ENCODE measurements around the gene CASKIN1. TPM values are rescaled to one million over a fixed set of nuclear protein-coding genes. Genes with fewer than 3 reads are reported as not detected.

The CASKIN1 gene
- total and polyA plus RNA-seq, 2 of the 8 experiments (the other 6 are each of a cell fraction or from before 2014, with no cell fraction given): 1.2 to 6.4 TPM

- Histone ChIP-seq H3K9ac (replicated peaks in 1 of 4; ENCODE audit: extremely low read depth in 1 of 4, low read depth in 3 of 4, low read length in 3 of 4) (no peak overlapping the region), H4K91ac (replicated peaks; ENCODE audit: insufficient read length, low read length) (no peak overlapping the region), H2BK20ac (ENCODE audit: low read length) (no peak overlapping the region), H3K23me2 (ENCODE audit: low read depth, low read length) (peaks cover 16% of the 10 kb centered on the region; the same call in 1 of the 2 replicates), H3K23ac (ENCODE audit: insufficient read length) (no peak overlapping the region), H2BK15ac (ENCODE audit: low read length) (no peak overlapping the region), H3K79me1 (ENCODE audit: low read depth, low read length) (no peaks in the 10 kb centered on the region), H3K27me3 (replicated peaks in 1 of 4; ENCODE audit: control insufficient read depth in 3 of 4, extremely low read depth in 1 of 4, insufficient read depth in 3 of 4, low read length in 3 of 4) (peaks cover 0 to 11% (median 5%) of the 10 kb centered on the region in 4 experiments; a peak in 3 of 7 replicates), H2BK120ac (replicated peaks; ENCODE audit: low read depth, low read length) (no peak overlapping the region), H2BK5ac (ENCODE audit: low read depth, low read length) (no peak overlapping the region), H2BK12ac (ENCODE audit: low read depth, low read length) (no peak overlapping the region; the same call in 1 of the 2 replicates), H3K4me1 (replicated peaks in 1 of 4; ENCODE audit: control insufficient read depth in 3 of 4, insufficient read depth in 4 of 4, low read length in 3 of 4) (peaks cover 3 to 30% (median 22%) of the 10 kb centered on the region in 4 experiments), H3K14ac (ENCODE audit: insufficient read length) (no peak overlapping the region), H3K56ac (replicated peaks; ENCODE audit: insufficient read length, low read depth, low read length) (no peak overlapping the region), H4K20me1 (replicated peaks in 1 of 2; ENCODE audit: control insufficient read depth in 1 of 2, insufficient read depth in 2 of 2, low read length in 2 of 2) (peaks cover 2 to 22% of the 10 kb centered on the region in 2 experiments), H4K5ac (ENCODE audit: insufficient read length, low read depth, low read length) (no peak overlapping the region), H3K4me2 (ENCODE audit: insufficient read depth in 1 of 2, low read depth in 2 of 2, low read length in 2 of 2) (no peak overlapping the region; a peak in 1 of 4 replicates), H3K4me3 (ENCODE audit: extremely low read depth in 1 of 4, insufficient read depth in 2 of 4, low read depth in 3 of 4, low read length in 4 of 4) (no peak overlapping the region), H2AK5ac (ENCODE audit: low read depth, low read length) (no peak overlapping the region), H2AFZ (ENCODE audit: low read length) (no peak overlapping the region), H3K4ac (replicated peaks; ENCODE audit: insufficient read length, low read depth, low read length) (no peak overlapping the region), H3K9me3 (ENCODE audit: insufficient read depth in 2 of 2, low read depth in 1 of 2, low read length in 1 of 2) (no peaks in the 10 kb centered on the region), H3K27ac (ENCODE audit: low read depth, low read length) (no peak overlapping the region), H3K36me3 (ENCODE audit: control insufficient read depth in 2 of 4, insufficient read depth in 4 of 4, low read length in 3 of 4) (peaks cover 0 to 10% (median 0%) of the 10 kb centered on the region in 4 experiments; a peak in 1 of 8 replicates), H4K8ac (ENCODE audit: extremely low read depth, insufficient read depth, low read length) (no peak overlapping the region), H3K79me2 (ENCODE audit: control insufficient read depth in 1 of 2, insufficient read depth in 2 of 2, low read length in 2 of 2) (0 out of 4 replicates have a peak, but pooled peaks cover 0 to 3% of the 10 kb centered on the region in 2 experiments), H3K18ac (ENCODE audit: extremely low read depth, low read length) (no peak overlapping the region)
- ChIA-PET CTCF (ENCODE audit: partially characterized antibody) (interaction anchor here (0.6 to 3.6 kb wide), 16 partner anchors 8 to 353 kb away, joined by 3 to 15 read pairs (median 4); partner anchors contain the start of gene NPW), POLR2A (ENCODE audit: partially characterized antibody) (interaction anchor here (0.6 to 12.1 kb wide), 16 partner anchors 4 to 187 kb away, joined by 3 to 220 read pairs (median 4); partner anchors contain the start of genes MLST8, NTHL1, PKD1 and RAB26)
- FAIRE-seq: no peak
- no peak for DNase-seq (ENCODE audit: low read depth in 1 of 2, low spot score in 2 of 2)
- 80% methylated on average over 6 of the region's 6 CpGs; no CpG with 5 or more reads in 1 of the 2 experiments for WGBS, 2 experiments (ENCODE audit: extremely low coverage in 1 of 2, insufficient coverage in 1 of 2, insufficient read length in 1 of 2, insufficient replicate concordance in 2 of 2, low coverage in 1 of 2, low lambda C conversion rate in 2 of 2, missing lambda C conversion rate in 1 of 2)
- no peak for TF ChIP-seq ATF3 (IDR thresholded peaks at IDR 0.05; ENCODE audit: insufficient read depth, low read depth, low read length)
- TF ChIP-seq RFX5 (IDR thresholded peaks at IDR 0.05; ENCODE audit: borderline replicate concordance, low read depth, low read length): no peak
- TF ChIP-seq EGR1 (IDR thresholded peaks at IDR 0.05; ENCODE audit: borderline replicate concordance, low read depth, low read length): no peak
- no peak for TF ChIP-seq SAP30 (IDR thresholded peaks at IDR 0.05; ENCODE audit: insufficient read depth, insufficient replicate concordance, low read length)
- TF ChIP-seq TAF1 (IDR thresholded peaks at IDR 0.05; ENCODE audit: low read depth, low read length): no peak
- TF ChIP-seq GABPA (IDR thresholded peaks at IDR 0.05; ENCODE audit: borderline replicate concordance, insufficient read depth, low read length): no peak
- TF ChIP-seq SRF (IDR thresholded peaks at IDR 0.05; ENCODE audit: low read depth, low read length): no peak
- no peak for TF ChIP-seq BCL11A (IDR thresholded peaks at IDR 0.05; ENCODE audit: low read depth in 2 of 2, low read length in 2 of 2)
- no peak for TF ChIP-seq TEAD4 (IDR thresholded peaks at IDR 0.05; ENCODE audit: low read depth, low read length)
- TF ChIP-seq KDM4A (IDR thresholded peaks at IDR 0.05; ENCODE audit: low read depth, low read length, severe bottlenecking): no peak
- TF ChIP-seq SIRT6 (IDR thresholded peaks at IDR 0.05; ENCODE audit: low read length): no peak
- no peak for TF ChIP-seq BACH1 (IDR thresholded peaks at IDR 0.05; ENCODE audit: low read length)
These were observed 49.0 kb downstream of the CASKIN1 start for GRCh38 chr16:2147378-2147777.

All from H1 (cell line).